GM12874 (cell line): ENCODE data around the gene EPN1.

ENCODE experiments used
- CTCF ChIP-seq: IDR thresholded peaks from 2 replicates; pipeline ENCODE4 v1.5.1; 2011; ENCODE audit warnings: low read depth, mild to moderate bottlenecking, control low read depth, low read length, moderate library complexity; ENCODE audit not compliant: insufficient read depth

Gene EPN1

GRCh38 chr19:55681131-55682092 is 6.4 kb downstream of the EPN1 start:
- TF ChIP-seq CTCF, result no peak

GRCh38 chr19:55683449-55684261 is 8.6 kb downstream of the EPN1 start:
- no peak for TF ChIP-seq CTCF

- TF ChIP-seq CTCF, result no peak
These were observed 10.1 kb downstream of the EPN1 start for GRCh38 chr19:55684946-55685681.

- TF ChIP-seq CTCF, result no peak
These were observed 10.8 kb downstream of the EPN1 start for GRCh38 chr19:55685776-55686175.

GRCh38 chr19:55686311-55687050 is 11.5 kb downstream of the EPN1 start:
- TF ChIP-seq CTCF, result no peak

- TF ChIP-seq CTCF, result no peak
These were observed 12.5 kb downstream of the EPN1 start for GRCh38 chr19:55687281-55688201.
